GM21447 (cell line): Measurements from ENCODE around the gene BCKDHB.
"Not testable (repeated sequence)": the region's sequence is repeated elsewhere in the genome, so short reads cannot be mapped to it uniquely, and the experiment has no call there.

ENCODE experiments used
- ATAC-seq: cut with Tn5 transposase; IDR thresholded peaks from one replicate; pipeline ENCODE4 v1.9.1; 2021; ENCODE audit not compliant: unreplicated experiment

Gene BCKDHB

GRCh38 chr6:80254716-80255115 is 148.2 kb downstream of the BCKDHB start:
- no peak for ATAC-seq

- no peak for ATAC-seq
Measured at GRCh38 chr6:80256691-80257090, 150.2 kb downstream of the BCKDHB start.

GRCh38 chr6:80259118-80259517 is 152.6 kb downstream of the BCKDHB start:
- ATAC-seq: no peak

GRCh38 chr6:80263585-80263984 is 157.1 kb downstream of the BCKDHB start:
- no peak for ATAC-seq

- ATAC-seq: no peak
Measured at GRCh38 chr6:80268865-80269730, 162.6 kb downstream of the BCKDHB start.

GRCh38 chr6:80271074-80271473 is 164.6 kb downstream of the BCKDHB start:
- ATAC-seq: no peak

GRCh38 chr6:80272988-80273387 is 166.5 kb downstream of the BCKDHB start:
- ATAC-seq: no peak

- ATAC-seq: no peak
Measured at GRCh38 chr6:80276861-80277260, 170.4 kb downstream of the BCKDHB start.

GRCh38 chr6:80277501-80277900 is 171.0 kb downstream of the BCKDHB start:
- ATAC-seq: no peak

GRCh38 chr6:80280262-80281010 is 174.0 kb downstream of the BCKDHB start:
- no peak for ATAC-seq

- ATAC-seq: no peak
Measured at GRCh38 chr6:80282913-80283554, 176.6 kb downstream of the BCKDHB start.

- no peak for ATAC-seq
Measured at GRCh38 chr6:80287112-80287511, 180.6 kb downstream of the BCKDHB start.

- no peak for ATAC-seq
Measured at GRCh38 chr6:80287607-80288006, 181.1 kb downstream of the BCKDHB start.

- ATAC-seq: no peak
Measured at GRCh38 chr6:80289727-80290126, 183.3 kb downstream of the BCKDHB start.

- ATAC-seq: not testable (repeated sequence)
Measured at GRCh38 chr6:80294531-80294930, 188.1 kb downstream of the BCKDHB start.

- no peak for ATAC-seq
Measured at GRCh38 chr6:80302716-80303115, 196.2 kb downstream of the BCKDHB start.

GRCh38 chr6:80304014-80304413 is 197.5 kb downstream of the BCKDHB start:
- no peak for ATAC-seq

- ATAC-seq: no peak
Measured at GRCh38 chr6:80314531-80314930, 208.1 kb downstream of the BCKDHB start.

GRCh38 chr6:80316686-80317231 is 210.3 kb downstream of the BCKDHB start:
- ATAC-seq: no peak

GRCh38 chr6:80319196-80319595 is 212.7 kb downstream of the BCKDHB start:
- no peak for ATAC-seq

- no peak for ATAC-seq
Measured at GRCh38 chr6:80321011-80321410, 214.5 kb downstream of the BCKDHB start.
